Mesothelial cell of epicardium (in vitro differentiated cells): ENCODE results near the gene MLPH. TPM values are rescaled to one million over a fixed set of nuclear protein-coding genes. Genes with fewer than 3 reads are reported as not detected.

Experiments
- DNase-seq, 2 experiments: peaks; one replicate each; pipeline ENCODE4 v3.0.0; 2021; ENCODE audit warnings: low spot score in 2 of 2; ENCODE audit not compliant: unreplicated experiment in 2 of 2
- H3K27ac Mint-ChIP-seq: 2 replicates; pipeline ENCODE4 v1.8.0; 2021; ENCODE audit warnings: mixed read lengths
- H3K27me3 Mint-ChIP-seq: 2 replicates; pipeline ENCODE4 v1.8.0; 2021; ENCODE audit warnings: low read depth, mixed read lengths
- H3K36me3 Mint-ChIP-seq: 2 replicates; pipeline ENCODE4 v1.8.0; 2021; ENCODE audit warnings: mixed read lengths
- H3K4me1 Mint-ChIP-seq: 2 replicates; pipeline ENCODE4 v1.8.0; 2021; ENCODE audit warnings: mixed read lengths
- H3K4me3 Mint-ChIP-seq: 2 replicates; pipeline ENCODE4 v1.8.0; 2021; ENCODE audit warnings: mild to moderate bottlenecking, moderate library complexity, mixed read lengths
- H3K9me3 Mint-ChIP-seq: 2 replicates; pipeline ENCODE4 v1.8.0; 2021; ENCODE audit warnings: mixed read lengths
- total RNA-seq: library from RNA; stranded (reverse); gene quantifications from 3 replicates; pipeline ENCODE4 v1.2.1, GENCODE V29; 2021
- TF ChIP-seq, protein P1 (sequence below): fragments of 200-600 bp; sonication (generic); IDR thresholded peaks from one replicate; pipeline ENCODE4 v1.5.0; 2021; ENCODE audit warnings: antibody characterized with exemption; ENCODE audit not compliant: unreplicated experiment

MLPH gene
- total RNA-seq, 1 donor from 2014 or later, result 6.1 TPM

GRCh38 chr2:237441605-237442274 lies 45.3 kb upstream of the MLPH start:
- Mint-ChIP-seq H3K9me3 (no peaks in the 10 kb centered on the region), H3K4me3 (no peak overlapping the region), H3K27me3 (peaks cover 9% of the 10 kb centered on the region), H3K27ac (peak overlapping the region; percentile 75), H3K4me1 (peaks cover 35% of the 10 kb centered on the region), H3K36me3 (no peaks in the 10 kb centered on the region)
- TF ChIP-seq, protein P1, sequence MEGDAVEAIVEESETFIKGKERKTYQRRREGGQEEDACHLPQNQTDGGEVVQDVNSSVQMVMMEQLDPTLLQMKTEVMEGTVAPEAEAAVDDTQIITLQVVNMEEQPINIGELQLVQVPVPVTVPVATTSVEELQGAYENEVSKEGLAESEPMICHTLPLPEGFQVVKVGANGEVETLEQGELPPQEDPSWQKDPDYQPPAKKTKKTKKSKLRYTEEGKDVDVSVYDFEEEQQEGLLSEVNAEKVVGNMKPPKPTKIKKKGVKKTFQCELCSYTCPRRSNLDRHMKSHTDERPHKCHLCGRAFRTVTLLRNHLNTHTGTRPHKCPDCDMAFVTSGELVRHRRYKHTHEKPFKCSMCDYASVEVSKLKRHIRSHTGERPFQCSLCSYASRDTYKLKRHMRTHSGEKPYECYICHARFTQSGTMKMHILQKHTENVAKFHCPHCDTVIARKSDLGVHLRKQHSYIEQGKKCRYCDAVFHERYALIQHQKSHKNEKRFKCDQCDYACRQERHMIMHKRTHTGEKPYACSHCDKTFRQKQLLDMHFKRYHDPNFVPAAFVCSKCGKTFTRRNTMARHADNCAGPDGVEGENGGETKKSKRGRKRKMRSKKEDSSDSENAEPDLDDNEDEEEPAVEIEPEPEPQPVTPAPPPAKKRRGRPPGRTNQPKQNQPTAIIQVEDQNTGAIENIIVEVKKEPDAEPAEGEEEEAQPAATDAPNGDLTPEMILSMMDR, result no peak
- DNase-seq, result no peak

DNA sequence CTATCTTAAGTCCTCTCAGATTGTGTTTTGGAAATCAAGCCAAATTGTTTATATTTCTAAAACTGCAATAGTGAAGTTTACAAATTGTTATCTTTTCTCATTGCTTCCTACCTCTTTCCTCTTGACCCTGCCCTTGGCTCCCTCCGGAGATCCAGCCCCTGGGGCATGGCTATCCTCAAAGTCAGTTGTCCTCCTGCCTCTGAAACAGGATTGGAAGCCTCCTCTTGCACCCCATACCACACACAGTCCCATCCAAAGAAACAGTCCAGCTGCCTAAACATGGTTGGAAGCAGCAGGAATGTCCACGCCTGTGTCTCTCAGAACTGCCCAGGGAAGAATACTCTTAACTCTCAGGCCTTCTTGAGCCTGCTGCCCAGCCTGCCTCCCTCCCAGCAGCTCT lies 43.0 kb upstream of the MLPH start:
- TF ChIP-seq, protein P1, result no peak
- DNase-seq, result no peak
- H3K9me3 Mint-ChIP-seq, result no peaks in the 10 kb centered on the region
- H3K36me3 Mint-ChIP-seq, result no peaks in the 10 kb centered on the region
- peaks cover 9% of the 10 kb centered on the region for H3K27me3 Mint-ChIP-seq
- H3K4me3 Mint-ChIP-seq, result no peak overlapping the region
- H3K4me1 Mint-ChIP-seq, result peaks cover 28% of the 10 kb centered on the region
- peak overlapping the region; percentile 64 for H3K27ac Mint-ChIP-seq

GRCh38 chr2:237445611-237446337 lies 41.3 kb upstream of the MLPH start:
- Mint-ChIP-seq H3K27me3 (peaks cover 9% of the 10 kb centered on the region), H3K27ac (no peak overlapping the region), H3K4me1 (peaks cover 32% of the 10 kb centered on the region), H3K36me3 (no peaks in the 10 kb centered on the region), H3K4me3 (no peak overlapping the region), H3K9me3 (no peaks in the 10 kb centered on the region)
- TF ChIP-seq, protein P1, result no peak
- DNase-seq, result no peak

GRCh38 chr2:237446338-237446665 lies 40.7 kb upstream of the MLPH start:
- peaks cover 32% of the 10 kb centered on the region for H3K4me1 Mint-ChIP-seq
- DNase-seq, result no peak
- no peaks in the 10 kb centered on the region for H3K36me3 Mint-ChIP-seq
- H3K27ac Mint-ChIP-seq, result peak overlapping the region; percentile 51
- peaks cover 14% of the 10 kb centered on the region for H3K27me3 Mint-ChIP-seq
- H3K9me3 Mint-ChIP-seq, result no peaks in the 10 kb centered on the region
- H3K4me3 Mint-ChIP-seq, result no peak overlapping the region
- TF ChIP-seq, protein P1, result no peak

GRCh38 chr2:237447496-237447895 lies 39.6 kb upstream of the MLPH start:
- H3K36me3 Mint-ChIP-seq, result no peaks in the 10 kb centered on the region

More at GRCh38 chr2:237447496-237447895, 39.6 kb upstream of the MLPH start:
- Mint-ChIP-seq H3K27me3 (peaks cover 9% of the 10 kb centered on the region), H3K9me3 (no peaks in the 10 kb centered on the region), H3K27ac (no peak overlapping the region), H3K4me3 (no peak overlapping the region), H3K4me1 (peaks cover 33% of the 10 kb centered on the region)
- DNase-seq, result no peak
- TF ChIP-seq, protein P1, result no peak
